ENCODE measurements around the gene DGCR6L.
"Not testable (repeated sequence)": the region's sequence is repeated elsewhere in the genome, so short reads cannot be mapped to it uniquely, and the experiment has no call there.

DGCR6L gene

GRCh38 chr22:20328569-20328930 is 8.7 kb upstream of the DGCR6L start:
- not testable (repeated sequence) for DNase-seq

DNA sequence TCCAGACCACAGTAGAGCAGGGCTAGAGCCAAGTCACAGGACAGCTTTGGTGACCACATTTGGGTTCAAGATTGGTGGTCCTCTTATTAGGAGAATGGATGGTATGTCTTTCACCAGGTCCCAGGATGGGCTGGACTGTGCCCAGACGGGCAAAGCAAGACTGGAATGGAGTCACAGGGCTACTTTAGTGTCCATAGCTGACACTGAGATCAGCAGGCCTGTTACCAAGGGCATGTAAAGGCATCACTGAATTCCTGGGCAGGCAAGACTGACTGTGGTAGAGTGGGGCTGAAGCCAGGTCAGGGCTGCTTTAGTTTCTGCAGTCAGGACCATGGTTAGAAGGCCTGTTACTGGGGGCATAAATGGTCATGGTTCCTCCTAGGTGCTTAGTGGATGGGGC is 6.1 kb upstream of the DGCR6L start:
- DNase-seq: not testable (repeated sequence)

DNA sequence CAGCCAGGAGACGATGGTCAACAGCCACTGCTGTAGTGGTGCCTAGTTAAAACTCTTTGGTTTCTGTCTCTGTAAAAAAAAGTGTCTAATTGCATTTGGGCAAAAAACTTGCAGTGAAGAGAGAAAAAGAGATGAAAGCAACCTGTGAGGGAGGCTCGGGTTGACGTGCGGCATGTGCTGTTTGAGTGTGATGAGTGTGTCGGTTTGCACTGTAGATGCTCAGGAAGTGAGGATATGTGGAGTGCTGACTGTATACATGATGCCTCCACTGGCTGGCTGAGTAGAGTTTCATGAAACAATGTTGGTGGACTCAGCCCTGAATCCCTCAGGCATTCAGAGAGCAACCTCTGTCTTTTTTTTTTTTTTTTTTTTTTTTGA is 4.3 kb upstream of the DGCR6L start:
- DNase-seq: no peak

DNA sequence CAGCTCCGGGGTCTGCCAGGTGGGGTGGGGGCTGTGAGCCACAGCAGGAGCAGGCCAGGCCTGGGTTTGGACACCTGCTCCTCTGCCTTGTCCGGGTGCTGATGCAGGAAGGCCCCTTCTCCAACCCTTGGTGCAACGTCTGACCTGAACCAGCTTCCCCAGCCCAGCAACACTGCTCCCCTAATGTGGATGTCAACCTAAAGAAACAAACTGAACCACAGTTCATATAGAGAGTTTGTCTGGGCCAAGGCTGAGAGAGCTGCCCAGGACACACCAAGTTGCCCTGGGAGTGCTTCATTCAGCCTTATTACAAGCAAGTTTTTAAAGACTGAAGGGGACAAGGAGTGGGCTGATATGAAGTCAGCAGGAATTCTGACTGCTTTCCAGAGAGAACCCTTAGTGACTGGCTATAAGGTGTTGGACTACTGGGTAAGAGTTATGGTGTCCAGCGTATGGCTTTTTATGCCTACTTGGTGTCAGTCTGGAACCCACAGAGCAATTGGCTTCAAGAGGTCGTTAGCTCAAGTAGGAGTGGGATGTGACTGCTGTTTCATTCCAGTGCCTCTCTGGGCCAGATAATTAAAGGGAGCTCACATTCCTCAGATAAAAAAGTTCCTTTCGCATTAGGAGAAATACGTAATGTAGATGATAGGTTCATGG is 1.8 kb upstream of the DGCR6L start:
- DNase-seq: not testable (repeated sequence)

DNA sequence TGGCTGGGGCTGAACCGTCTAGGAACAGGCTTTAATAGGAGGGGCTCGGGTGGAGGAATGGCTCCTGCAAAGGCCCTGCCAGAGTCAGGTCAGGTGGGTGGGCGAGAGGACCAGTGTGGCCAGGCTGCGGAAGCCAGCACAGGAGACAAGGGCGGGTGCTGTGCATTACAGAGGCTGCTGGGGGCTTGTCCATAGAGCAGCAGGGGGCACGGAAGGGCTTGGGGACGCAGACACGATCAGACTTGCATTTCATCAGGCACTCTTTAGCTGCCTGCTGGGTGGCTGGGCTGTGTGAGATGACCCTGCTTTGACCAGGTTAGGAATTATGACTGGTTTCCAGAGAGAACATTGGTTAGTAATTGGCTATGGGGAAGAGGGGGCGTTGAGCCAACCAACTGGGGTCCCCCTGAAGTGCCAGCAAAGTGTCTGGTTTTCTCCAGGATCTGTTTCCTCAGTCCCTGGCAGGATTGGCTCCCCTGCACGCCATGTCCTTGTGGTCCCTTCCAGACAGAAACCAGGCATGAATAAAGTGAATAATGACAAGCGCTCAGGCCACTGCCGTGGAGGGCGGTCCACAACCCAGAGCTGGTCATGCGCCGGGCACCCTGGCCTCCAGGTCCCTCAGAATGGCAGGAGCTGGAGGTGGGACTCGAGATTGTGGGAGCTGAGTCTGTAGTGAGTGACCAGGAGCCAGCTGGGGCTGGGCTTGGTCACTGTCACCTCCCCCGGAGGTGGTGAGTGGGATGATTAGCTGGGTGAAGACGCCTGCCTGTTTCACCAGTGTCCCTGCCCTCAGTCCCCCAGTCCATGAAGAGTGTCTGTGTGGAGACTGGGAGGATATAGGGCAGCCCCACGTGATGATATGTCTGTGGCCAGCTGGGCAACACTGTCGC is 1.0 kb upstream of the DGCR6L start:
- peak in 1 of 56 donors; percentile 23 for DNase-seq

DNA sequence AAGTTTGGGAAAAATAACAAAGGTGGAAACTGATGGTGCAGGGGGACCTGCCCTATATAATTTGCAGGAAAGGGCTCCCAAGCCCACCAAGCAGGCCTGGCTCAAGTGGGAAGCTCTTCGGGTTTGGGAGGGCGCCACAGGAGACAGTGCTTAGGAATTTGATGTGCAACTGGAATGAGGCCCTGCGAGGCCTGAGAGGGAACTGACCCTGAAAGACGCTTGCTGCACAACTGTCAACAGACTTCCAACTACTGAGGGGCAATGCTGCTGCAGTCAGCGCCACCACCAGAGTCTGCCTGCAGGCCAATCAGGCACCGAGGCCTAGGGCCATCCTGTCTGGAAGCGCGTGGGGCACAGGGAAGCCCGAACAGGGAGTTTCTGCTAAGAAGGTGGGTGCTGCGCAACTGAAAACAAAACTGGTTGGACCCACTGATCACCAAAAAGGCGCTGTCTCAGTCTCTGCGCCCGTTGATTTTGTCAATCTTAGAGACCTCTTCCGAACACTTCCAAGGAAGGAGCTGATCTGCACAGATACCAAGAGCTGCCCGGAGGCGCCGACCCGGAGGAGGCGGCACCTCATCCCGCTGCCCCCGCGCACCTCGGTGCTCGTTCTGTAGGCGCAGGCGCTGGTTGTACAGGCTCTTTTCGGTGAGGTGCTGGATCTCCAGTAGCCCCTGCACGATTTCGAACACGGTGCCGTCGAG is 667 bp downstream of the DGCR6L start:
- peak in 2 of 56 donors; percentile 52 to 60 for DNase-seq

- DNase-seq: not testable (repeated sequence)
Measured at GRCh38 chr22:20318043-20318688, 1.7 kb downstream of the DGCR6L start.

GRCh38 chr22:20317402-20318042 is 2.3 kb downstream of the DGCR6L start:
- DNase-seq: peak in 2 of 56 donors; percentile 17 to 42

GRCh38 chr22:20316844-20317401 is 2.9 kb downstream of the DGCR6L start:
- no peak for DNase-seq

DNA sequence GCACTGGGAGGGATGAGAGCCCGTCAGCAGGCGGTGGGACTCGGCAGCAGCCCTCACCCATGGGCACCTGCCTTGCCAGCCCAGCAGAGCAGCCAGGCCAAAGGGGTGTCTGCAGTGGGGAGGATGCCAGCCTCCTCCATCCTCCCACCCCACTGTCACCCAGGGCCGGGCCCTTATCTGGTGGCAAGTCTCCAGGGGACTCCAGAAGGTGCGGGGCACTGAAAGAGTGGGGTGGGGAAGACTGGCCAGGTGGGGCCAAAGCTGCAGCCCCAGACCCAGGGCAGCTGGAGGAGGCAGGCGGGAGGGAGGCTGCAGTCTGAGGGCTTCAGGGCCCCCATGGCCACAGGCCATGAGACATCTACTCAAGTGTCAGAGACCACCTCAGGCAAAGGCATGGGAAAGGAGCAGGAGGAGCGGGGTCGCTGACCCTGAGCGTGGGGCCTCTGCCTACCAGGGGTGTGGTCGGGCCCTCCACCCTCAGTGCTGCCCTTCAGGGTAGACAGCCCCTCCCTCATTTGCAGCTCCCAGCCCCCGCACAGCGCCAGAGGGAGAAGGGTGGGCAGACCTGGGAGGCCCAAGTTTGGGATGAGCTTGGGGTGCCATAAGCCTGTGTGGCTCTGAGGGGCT is 3.5 kb downstream of the DGCR6L start:
- no peak for DNase-seq

- no peak for DNase-seq
Measured at GRCh38 chr22:20315337-20316216, 4.3 kb downstream of the DGCR6L start.

DNA sequence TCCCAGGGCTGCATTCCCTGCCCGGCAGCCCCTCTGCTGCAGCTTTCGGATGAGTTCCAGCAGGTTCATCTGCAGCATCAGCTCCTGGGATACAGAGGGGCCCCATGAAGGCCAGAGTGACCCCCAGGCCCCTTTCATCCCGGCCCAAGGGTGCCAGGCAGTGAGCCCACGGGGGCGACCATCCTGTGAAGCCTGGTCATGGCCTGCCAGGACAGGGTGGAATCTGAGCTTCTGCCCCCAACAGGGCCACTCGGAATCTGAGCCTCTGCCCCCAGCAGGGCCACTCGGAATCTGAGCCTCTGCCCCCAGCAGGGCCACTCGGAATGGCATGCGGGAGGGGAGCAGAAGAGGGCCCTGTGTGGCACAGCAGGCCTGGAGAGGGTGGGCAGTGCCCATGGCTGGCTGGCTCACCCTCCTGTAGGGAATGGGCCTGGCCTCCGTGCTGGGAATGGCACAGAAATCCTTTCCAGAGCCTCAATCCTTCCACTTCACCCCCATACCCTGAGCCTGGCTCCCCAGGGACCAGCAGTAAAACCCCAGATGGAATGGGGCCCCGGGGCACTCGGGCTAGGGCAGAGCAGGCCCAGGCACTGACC is 5.0 kb downstream of the DGCR6L start:
- DNase-seq: not testable (repeated sequence)

DNA sequence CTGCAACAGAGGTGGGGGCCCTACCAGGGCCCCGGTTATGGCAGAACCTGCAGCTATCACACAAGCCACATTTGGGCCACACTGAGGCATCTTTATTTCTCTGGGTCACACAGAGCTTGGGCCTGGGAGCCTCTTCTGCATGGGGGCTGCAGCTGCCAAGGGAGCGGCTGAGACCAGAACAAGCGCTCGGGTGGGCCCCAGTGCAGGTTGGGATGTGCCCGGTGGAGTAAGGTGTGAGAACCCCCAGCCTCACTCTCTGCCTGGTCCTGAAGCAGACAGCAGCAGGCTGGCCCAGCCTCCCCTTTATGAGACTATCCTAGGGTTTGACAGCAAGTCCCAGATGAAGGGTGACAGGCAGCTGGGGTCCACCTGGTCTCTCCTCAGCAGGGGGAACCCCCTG is 5.7 kb downstream of the DGCR6L start:
- not testable (repeated sequence) for DNase-seq

DNA sequence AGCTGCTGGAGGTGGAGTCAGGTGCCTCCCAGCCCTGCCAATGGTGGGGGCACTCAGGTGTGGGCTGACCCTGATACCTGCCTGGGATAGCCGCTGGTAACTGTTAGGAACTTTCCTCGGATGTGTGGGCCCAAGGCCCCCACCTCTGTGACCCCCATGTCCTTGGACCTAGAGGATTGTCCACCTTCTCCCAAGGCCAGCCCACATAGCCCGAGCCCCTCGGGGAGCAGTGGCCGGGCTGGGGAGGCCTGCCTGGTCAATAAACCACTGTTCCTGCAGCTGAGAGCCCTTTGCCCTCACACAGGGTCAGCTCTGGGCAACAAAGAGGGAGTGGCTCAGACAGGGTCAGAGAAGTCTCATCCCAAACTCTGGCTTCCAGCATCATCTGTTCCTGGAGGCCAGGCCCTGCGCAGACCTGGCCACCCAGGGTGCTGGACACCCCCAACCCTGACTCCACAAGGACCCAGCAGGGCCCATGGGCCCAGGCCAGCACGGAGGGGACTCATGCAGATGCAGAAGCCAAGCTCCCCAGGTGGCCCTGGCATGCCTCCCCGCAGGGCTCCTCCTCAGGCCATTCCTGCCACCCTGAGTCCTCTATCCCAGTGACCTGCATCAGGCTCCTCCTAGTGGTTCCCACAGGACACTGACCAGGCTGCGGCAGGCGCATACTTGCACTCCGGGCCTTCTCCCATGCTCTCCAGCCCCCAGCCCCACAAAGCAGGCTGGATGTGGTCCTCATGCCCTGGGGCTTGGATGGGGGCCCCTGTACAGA is 6.4 kb downstream of the DGCR6L start:
- DNase-seq: not testable (repeated sequence)

DNA sequence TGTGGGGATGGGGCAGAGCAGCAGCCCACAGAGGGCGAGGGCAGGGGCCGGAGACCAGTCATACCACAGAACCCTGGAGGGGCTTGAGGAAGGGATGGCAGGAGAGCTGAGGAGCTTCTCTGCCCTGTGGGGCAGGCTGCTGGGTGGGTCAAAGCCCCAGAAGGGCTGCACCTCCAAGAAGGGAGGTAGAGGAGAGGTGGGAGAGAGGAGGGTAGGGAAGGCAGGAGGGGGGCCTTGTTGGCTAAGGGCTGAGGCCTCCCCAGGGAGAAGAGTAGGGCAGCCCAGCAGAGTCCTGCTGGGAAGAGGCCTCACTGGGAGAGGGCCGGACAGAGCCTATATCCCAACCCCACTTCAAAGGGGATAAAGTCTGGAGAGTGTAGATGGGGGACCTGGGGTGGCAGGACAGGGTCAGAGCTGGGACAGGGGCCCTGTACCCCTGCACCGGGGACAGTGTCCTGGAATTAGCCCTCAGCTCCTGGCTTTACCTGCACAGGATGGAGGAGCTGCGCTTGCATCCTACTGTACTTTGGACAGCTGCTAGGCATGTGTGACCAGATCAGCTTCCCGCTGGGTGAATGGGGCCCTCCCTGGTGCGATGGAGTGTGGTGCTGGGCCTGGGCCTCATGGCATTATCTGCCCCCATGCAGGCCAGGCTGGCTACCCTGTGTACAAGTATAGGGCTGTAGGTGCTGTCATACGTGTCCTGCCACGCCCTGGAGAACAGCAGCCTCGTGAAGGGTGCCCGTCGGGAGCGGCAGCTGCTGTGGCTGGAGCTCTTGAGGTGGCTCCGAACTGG is 7.3 kb downstream of the DGCR6L start:
- DNase-seq: no peak

DNA sequence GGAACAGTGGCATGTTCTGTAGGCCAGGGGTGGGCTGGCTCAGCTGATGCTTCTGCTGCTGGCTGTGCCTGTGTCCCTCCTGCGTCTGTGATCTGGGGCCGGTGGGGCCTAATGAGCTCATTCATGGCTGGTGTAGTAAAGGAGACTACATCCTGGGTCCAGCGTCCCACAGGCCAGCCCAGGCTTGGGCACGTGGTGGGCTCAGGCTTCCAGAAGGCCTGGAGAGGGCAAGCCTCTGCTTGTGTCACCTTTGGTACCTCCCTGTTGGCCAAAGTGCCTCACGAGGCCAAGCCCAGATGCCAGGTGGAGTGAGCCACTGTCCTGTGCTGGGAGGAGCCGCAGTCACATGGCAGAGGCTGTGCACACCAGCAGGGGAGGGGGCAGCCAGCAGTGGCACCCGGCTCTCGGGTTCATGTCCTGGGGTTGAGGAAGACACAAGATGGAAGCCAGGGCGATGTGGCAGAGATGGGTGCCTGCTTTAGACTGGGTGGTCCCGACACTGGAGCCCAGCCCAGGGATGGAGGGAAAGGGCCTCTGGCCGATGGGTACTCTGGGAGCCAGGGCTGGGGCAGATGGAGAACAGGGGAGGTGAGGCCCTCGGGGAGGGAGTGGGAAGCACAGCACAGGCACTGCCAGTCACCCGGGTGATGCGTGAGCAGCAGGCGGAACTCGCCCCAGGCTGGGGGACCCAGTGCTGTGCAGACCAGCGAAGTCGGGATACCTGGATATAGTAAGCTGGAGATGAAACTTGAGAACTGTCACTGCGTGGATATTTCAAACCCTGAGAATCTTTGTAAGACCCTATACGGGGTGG is 8.4 kb downstream of the DGCR6L start:
- DNase-seq: not testable (repeated sequence)

Measured in amygdala (tissue), 56 donors.